ENCODE measurements around the gene IL1RAP.

IL1RAP gene

DNA sequence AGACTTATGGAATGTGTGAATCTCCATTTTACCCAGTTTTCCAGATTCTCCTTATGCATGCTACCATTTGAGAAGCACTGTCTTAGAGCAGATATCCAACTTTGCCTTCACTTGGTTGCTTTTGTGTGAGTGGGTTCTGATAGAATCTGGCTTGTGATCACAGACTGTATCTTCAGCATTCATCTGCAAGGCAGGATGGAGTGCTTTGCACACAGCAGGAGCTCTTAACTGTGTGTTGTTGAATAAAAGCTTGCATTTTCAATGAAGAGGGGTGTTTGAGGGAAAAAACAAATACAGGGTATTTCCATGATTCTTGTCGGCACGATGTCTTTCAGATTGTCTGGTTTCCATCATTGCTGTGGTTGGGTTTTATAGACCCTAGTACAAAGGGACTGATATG lies 24.4 kb downstream of the IL1RAP start:
- TF ChIP-seq, protein P1, sequence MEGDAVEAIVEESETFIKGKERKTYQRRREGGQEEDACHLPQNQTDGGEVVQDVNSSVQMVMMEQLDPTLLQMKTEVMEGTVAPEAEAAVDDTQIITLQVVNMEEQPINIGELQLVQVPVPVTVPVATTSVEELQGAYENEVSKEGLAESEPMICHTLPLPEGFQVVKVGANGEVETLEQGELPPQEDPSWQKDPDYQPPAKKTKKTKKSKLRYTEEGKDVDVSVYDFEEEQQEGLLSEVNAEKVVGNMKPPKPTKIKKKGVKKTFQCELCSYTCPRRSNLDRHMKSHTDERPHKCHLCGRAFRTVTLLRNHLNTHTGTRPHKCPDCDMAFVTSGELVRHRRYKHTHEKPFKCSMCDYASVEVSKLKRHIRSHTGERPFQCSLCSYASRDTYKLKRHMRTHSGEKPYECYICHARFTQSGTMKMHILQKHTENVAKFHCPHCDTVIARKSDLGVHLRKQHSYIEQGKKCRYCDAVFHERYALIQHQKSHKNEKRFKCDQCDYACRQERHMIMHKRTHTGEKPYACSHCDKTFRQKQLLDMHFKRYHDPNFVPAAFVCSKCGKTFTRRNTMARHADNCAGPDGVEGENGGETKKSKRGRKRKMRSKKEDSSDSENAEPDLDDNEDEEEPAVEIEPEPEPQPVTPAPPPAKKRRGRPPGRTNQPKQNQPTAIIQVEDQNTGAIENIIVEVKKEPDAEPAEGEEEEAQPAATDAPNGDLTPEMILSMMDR (IDR thresholded peaks at IDR 0.05; ENCODE audit: low read depth, low read length, missing control alignments): no peak
- Histone ChIP-seq H3K27ac (no peak overlapping the region), H3K27me3 (replicated peaks) (no peaks in the 10 kb centered on the region), H3K4me3 (ENCODE audit: low read depth, low read length) (no peak overlapping the region), H3K36me3 (replicated peaks) (no peaks in the 10 kb centered on the region)
- in situ Hi-C loops (cut with HindIII; ENCODE audit: low pct_ligation_motif_present, low sequenced_read_pairs): no loop called here
- no peak for DNase-seq

DNA sequence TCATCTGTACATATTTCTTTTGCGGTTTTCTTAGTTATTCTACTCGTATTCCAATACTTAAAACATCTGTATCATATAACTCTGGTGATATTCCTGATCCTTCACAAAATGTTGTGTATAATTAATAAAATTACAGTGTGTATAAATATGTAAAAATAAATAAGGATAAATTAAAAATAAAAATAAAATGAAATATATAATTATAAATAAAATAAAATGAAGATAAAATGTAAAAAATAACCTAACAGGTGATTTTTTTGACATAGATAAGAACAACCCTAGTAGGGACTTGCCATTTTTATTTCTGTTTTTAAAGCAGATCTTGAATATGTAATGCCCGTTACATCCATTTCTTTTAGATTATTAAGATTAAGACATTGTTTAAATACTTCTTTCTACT lies 25.6 kb downstream of the IL1RAP start:
- Histone ChIP-seq H3K27me3 (replicated peaks) (no peaks in the 10 kb centered on the region), H3K4me3 (ENCODE audit: low read depth, low read length) (no peak overlapping the region), H3K36me3 (replicated peaks) (no peaks in the 10 kb centered on the region), H3K27ac (no peak overlapping the region)
- no peak for DNase-seq
- in situ Hi-C loops (cut with HindIII; ENCODE audit: low pct_ligation_motif_present, low sequenced_read_pairs): no loop called here
- TF ChIP-seq, protein P1 (IDR thresholded peaks at IDR 0.05; ENCODE audit: low read depth, low read length, missing control alignments): no peak

DNA sequence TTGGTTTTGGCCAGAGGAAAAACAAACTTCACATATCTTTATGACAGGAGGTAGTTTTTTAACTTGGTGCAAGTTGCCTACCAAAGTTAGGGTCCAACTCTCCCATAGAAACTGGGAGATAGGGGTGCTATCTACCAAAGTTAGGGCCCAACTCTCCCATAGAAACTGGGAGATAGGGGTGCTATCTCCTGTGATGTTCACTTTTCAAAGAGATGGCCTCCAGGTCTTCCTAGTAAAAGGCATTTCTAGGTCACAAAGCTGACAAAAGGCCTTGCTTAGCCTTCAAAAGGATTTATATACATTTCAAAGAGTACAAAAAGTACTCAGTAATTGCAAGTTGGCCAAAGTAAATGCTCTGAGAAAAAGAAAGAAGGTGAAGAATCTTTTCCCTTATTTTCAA lies 27.1 kb downstream of the IL1RAP start:
- DNase-seq: no peak
- Histone ChIP-seq H3K4me3 (ENCODE audit: low read depth, low read length) (no peak overlapping the region), H3K27ac (no peak overlapping the region), H3K27me3 (replicated peaks) (no peaks in the 10 kb centered on the region), H3K36me3 (replicated peaks) (no peaks in the 10 kb centered on the region)
- TF ChIP-seq, protein P1 (IDR thresholded peaks at IDR 0.05; ENCODE audit: low read depth, low read length, missing control alignments): no peak
- in situ Hi-C loops (cut with HindIII; ENCODE audit: low pct_ligation_motif_present, low sequenced_read_pairs): no loop called here

DNA sequence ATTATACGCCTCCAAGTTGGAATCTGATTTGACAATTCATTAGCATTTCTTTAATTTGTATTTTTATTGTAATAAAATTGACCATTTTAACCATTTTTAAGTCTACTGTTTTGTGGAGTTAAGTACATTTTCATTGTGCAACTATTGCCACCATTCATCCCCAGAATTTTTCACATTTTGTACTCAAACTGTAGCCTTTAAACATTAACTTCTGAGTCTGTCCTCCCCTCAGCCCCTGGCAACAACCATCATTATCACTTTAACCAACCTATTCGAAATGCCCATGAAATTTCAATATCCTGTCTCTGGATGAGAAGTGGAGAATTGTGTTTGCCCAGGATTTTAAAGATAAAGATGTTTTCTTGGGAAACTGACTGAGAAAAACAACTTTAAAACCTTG lies 27.7 kb downstream of the IL1RAP start:
- in situ Hi-C loops (cut with HindIII; ENCODE audit: low pct_ligation_motif_present, low sequenced_read_pairs): no loop called here
- Histone ChIP-seq H3K36me3 (replicated peaks) (no peaks in the 10 kb centered on the region), H3K27me3 (replicated peaks) (no peaks in the 10 kb centered on the region), H3K4me3 (ENCODE audit: low read depth, low read length) (no peak overlapping the region), H3K27ac (no peak overlapping the region)
- no peak for DNase-seq
- TF ChIP-seq, protein P1 (IDR thresholded peaks at IDR 0.05; ENCODE audit: low read depth, low read length, missing control alignments): no peak

DNA sequence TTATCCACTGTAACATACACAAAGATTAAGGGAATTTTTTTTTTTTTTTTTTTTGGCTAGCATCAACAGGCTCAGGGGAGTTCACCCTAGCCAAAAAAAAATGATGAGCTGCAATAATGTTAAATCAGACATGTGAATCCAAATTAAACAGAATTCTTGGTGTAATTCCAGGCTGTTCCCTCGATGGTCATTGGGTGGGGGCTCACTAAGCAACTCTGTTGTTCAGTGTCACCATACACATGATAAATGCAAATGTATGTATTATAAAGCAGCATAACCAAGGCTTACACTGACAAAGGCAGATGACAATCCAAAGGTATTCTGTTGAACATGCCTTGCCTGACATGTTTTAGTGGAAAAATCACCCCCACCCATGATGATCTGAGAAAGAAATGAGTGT lies 29.0 kb downstream of the IL1RAP start:
- H3K36me3 ChIP-seq (replicated peaks): no peaks in the 10 kb centered on the region
- in situ Hi-C loops (cut with HindIII; ENCODE audit: low pct_ligation_motif_present, low sequenced_read_pairs): no loop called here
- H3K27me3 ChIP-seq (replicated peaks): no peaks in the 10 kb centered on the region
- H3K4me3 ChIP-seq (ENCODE audit: low read depth, low read length): no peak overlapping the region
- H3K27ac ChIP-seq: no peak overlapping the region
- TF ChIP-seq, protein P1 (IDR thresholded peaks at IDR 0.05; ENCODE audit: low read depth, low read length, missing control alignments): no peak
- DNase-seq: no peak

DNA sequence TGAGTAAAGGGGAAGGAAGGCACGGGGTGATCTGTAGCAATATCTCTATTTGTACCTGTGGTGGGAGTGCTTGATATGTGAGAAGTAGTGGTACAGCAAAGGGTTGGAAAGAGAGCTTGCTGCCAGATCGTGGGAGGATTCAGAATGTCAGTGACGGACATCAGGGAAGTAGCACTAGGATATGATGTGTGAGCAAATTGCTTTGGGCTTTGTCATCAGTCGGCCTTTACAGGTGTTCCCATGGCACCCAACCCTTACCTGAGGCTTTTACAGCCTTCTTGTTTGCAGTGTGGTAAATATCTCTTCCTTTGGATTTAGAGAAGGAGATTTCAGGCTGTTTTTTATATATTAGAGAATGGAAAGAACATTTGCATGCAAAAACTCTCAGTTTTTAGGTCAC lies 29.8 kb downstream of the IL1RAP start:
- no peaks in the 10 kb centered on the region for H3K27me3 ChIP-seq (replicated peaks)
- TF ChIP-seq, protein P1 (IDR thresholded peaks at IDR 0.05; ENCODE audit: low read depth, low read length, missing control alignments): no peak
- H3K4me3 ChIP-seq (ENCODE audit: low read depth, low read length): no peak overlapping the region
- DNase-seq: no peak
- no peak overlapping the region for H3K27ac ChIP-seq
- in situ Hi-C loops (cut with HindIII; ENCODE audit: low pct_ligation_motif_present, low sequenced_read_pairs): no loop called here
- no peaks in the 10 kb centered on the region for H3K36me3 ChIP-seq (replicated peaks)

All from brain microvascular endothelial cell (primary cell).